ENCODE data around the gene SVOPL.
"Not testable (repeated sequence)": the region's sequence is repeated elsewhere in the genome, so short reads cannot be mapped to it uniquely, and the experiment has no call there.

The SVOPL gene

DNA sequence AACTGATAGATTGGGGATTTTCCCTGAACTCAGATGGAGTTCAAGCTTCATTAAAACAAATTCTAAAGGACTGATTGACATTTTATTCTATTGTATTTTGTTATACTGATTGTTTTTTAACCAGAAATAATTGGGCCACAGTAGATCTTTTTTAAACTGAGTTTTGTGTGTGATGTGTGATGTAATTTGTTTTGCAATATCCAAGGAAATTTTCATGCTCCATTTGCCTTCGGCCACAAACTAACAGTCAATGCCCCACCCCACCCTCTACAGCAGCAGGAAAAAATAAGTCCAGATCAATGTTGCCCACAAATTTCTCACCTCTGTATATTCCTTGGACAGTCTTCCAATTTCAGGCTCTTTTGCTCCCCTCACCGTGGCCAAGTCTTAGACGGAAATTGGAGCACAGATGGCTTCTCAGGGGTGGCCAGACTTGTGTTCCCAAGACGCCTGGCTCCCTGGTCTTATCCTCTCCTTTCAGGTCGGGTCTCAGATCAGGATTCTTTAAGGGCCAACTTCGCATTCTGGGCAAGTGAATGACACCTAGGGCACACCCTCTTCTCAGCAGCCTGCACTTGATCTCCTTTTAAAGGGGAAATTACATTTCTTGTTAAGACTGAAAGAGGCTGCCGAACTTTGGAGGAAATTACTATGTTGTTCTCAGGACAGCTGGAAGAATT lies at the start of gene SVOPL:
Gene SVOPL, minus strand, starts transcription at position 506 of the 680 bp plus-strand sequence. CDS start 22,317 bp downstream, outside the sequence.
- no peak for DNase-seq (ENCODE audit: low read depth)

GRCh38 chr7:138750473-138750872 lies 49.3 kb upstream of the SVOPL start:
- no peak for DNase-seq (ENCODE audit: low read depth)

- no peak for DNase-seq (ENCODE audit: low read depth)
Measured at GRCh38 chr7:138749960-138750359, 48.8 kb upstream of the SVOPL start.

DNA sequence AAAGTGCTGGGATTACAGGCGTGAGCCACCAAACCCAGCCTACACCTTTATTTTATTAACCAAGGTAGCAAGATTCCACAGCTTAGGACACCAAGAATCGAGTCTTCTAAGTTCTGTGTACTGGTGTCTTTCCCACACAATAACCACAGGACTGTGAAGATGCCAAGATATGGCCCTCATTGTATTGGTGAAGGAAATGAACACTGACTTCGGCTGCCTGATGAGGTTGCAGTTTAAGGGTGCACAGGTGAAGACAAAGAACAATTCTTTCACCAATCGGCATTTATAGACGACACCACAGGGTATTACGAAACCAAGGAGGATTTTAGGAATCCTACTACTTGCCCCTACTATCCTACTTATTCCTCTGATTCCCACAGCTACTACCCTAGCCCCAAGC lies 47.5 kb upstream of the SVOPL start:
- DNase-seq (ENCODE audit: low read depth), result no peak

DNA sequence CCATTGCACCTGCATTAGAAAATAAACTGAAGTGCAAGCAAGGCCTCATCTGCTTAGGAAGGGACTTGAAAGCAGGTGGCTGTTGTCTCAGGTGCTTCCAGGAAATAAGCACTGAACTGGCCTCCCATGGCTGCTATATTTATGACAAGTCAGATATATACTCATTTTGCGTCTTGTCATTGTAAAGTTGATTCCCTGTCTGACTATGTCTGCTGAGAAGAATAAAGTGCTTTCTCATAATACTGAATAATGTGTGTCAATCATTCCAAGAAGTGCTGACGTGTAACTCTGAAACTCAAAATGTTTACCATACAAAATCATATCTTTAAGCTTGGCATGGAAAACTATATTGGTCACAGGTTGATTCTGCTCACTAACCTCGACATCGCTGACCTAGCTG lies 44.9 kb upstream of the SVOPL start:
- no peak for DNase-seq (ENCODE audit: low read depth)

DNA sequence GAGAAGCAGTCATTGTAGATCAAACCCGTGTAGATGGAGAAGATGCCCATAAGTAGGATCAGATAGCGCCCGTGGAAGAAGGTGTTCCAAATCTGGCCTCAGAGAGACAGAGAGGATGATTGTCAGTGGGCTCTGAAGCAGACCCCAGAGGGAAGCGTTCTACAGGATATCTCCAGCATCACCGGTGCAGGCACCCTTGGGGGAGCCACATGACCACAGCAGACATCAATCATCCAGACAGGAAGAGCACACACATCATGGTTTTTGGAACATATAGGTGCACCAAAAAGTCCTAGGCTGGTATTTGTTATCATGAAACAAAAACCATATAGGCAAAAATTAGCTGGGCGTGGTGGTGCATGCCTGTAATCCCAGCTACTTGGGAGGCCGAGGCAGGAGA lies 44.0 kb upstream of the SVOPL start:
- no peak for DNase-seq (ENCODE audit: low read depth)

DNA sequence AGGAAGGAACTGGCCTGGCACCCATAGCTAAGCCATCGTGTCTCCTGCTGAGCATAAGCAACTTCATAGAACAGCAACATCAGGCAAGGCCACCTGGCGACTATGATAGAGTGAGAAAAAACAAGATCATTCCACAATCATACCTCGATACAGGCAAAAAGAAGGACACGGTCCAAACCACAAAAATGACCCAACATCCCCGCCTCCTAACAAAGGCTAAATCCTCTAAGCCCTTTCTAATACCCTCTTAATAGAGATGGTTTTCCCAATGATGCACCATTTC lies 40.2 kb upstream of the SVOPL start:
- no peak for DNase-seq (ENCODE audit: low read depth)

DNA sequence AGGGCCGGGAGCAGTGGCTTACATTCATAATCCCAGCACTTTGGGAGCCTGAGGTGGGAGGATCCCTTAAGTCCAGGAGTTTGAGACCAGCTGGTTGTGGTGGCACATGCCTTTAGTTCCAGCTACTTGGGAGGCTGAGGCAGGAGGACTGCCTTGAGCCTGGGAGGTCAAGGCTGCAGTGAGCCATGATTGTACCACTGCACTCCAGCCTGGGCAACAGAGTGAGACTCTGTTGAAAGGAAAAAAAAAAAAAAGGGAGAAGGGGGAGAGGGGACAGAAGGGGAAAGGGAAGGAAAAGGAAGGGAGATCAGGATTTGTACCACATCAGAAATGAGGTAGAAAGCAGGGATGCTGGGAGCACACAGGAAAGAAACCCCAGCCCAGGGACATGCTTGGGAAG lies 38.7 kb upstream of the SVOPL start:
- no peak for DNase-seq (ENCODE audit: low read depth)

DNA sequence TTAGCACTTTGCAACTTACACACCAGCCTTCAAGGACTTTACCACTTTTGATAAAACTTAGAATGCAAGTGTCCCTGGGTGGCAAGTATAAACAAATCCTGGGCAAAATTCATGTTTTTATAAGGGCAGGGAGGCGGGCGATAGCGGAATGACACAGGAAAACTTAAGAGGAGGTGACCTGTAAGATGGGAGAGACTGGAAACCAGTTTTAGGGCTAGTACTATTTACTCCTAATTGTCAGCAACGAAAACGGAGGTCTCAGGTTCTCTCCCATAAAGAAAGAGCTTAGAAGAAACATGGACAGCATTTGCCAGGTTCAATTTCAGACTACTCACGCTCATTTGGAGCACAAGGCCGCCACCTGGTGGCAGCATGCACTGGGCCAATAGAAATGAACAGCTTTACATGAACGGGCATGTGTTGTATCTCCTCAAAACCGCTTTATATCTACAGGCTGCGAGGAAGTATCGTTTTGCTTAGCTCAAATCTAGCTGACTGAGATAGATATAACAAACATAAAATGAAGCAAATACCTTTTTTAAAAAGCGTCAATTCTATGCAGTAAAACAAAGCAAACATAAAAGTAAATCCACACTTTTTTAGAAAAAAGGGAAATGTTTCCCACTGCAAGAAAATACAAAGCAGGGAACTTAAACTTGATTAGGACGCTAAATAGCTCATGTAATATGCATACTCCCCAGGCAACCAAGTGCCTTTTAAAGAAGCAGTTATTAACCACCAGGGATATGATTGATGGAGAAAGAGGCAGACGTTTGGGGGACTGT lies 37.6 kb upstream of the SVOPL start:
- peak; percentile 75 for DNase-seq (ENCODE audit: low read depth)

- no peak for DNase-seq (ENCODE audit: low read depth)
Measured at GRCh38 chr7:138738114-138738513, 37.0 kb upstream of the SVOPL start.

DNA sequence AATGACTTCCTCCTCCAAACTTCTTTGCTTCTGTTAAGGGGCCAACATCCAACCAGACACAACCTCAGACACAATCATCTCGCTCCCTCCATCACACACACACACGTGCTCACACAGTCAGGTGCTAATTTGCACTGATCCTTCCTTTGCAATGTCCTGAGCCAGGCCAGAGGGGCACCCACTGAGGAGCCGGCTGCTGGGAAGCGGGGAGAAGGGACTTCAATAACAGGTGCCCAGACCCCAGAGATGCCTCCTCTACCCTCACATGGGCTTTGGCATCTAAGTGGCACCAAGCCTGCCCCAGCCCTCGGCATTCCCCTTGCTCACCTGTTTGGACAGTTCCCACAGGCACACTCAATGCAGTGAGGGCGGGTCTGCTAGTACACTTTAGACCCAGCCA lies 34.2 kb upstream of the SVOPL start:
- no peak for DNase-seq (ENCODE audit: low read depth)

GRCh38 chr7:138731733-138732132 lies 30.6 kb upstream of the SVOPL start:
- not testable (repeated sequence) for DNase-seq (ENCODE audit: low read depth)

DNA sequence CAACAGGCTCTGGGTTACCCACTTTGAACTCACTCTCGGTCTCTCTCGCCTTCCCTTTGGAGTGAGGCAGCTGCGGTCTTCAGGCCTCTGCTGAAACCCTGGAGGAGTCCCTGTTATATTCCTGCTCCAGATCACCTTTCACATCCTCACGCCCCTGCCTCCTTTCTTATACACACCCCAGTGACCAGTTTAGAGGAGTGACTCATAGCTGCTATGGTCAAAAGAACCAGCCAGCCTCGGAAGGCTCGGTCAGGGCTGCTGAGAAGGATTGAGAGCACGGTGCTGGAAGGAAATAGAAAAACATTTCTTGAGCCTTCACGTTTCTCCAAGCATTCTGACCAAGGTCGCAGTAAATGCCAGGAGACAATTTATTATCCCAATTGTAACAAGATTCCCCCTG lies 28.3 kb upstream of the SVOPL start:
- no peak for DNase-seq (ENCODE audit: low read depth)

DNA sequence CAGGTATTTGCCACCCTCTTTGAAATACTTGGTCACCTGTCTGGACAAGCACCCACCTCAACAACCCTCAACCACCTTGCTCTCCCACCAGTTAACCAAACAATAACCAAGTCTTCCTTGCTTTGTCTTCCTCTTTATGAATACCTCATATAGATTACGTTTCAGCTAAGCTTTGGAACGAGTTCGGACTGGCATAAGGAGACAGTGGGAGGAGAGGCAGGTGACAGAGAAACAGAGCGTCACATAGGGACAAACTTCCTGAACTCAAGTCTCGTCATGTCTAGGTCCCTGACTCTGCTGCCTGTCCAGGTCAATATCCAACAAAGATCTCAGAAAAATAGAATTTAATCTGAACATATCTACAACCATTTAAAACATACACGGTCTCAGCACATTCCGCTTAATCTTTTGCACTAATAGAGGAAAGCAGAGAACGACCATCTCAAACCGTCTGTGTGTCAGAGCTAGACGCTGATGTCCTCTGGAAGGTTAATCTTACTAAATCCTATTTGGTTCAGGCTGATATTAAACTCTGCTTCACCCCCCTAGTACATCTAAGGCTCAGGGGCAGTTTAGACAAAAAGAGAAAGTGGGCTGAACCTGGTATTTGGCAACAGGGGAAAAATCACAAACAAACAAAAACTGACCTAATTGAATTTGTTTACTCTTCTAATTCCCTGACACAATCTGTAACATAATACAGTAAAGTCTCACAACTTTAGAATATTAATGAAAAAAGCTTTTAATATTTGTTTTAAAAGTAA lies 26.4 kb upstream of the SVOPL start:
- DNase-seq (ENCODE audit: low read depth), result no peak

GRCh38 chr7:138726288-138726687 lies 25.1 kb upstream of the SVOPL start:
- no peak for DNase-seq (ENCODE audit: low read depth)

- DNase-seq (ENCODE audit: low read depth), result no peak
Measured at GRCh38 chr7:138720286-138720685, 19.1 kb upstream of the SVOPL start.

DNA sequence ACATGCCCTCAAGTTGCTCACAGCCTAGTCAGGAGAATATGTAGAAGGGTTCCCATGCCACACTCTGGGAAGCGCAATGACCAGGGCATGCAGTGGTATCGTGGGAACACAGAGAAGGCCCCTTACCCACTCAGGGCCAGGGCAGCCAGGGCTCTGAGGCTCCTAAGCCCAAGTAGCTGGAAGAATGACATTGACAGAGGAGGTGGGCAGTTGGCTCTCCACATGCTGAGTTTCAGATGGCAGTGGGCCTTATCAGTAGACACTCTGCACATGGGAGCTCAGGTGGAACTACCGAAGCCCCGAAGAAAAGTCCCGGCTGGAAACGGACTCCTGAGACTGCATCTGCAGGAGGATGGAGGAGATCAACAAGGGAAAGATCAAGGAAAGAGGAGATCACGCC lies 15.7 kb upstream of the SVOPL start:
- DNase-seq (ENCODE audit: low read depth), result no peak

DNA sequence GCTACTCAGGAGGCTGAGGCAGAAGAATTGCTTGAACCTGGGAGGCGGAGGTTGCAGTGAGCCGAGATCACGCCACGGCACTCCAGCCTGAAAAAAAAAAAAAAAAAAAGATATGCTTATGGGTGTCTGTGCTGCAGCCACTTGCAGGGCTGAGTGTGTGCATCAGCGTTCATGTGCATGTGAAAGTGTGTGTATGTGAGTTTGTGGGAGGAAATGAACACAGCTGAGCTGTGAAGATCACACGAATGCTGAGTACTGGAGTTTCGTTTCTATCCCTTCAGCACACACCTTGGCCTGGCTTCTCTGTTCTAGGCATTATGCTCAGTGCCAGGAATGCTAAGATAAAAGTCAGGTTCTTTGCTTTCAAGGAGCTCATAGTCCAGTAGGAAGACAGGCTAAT lies 12.0 kb upstream of the SVOPL start:
- no peak for DNase-seq (ENCODE audit: low read depth)

- no peak for DNase-seq (ENCODE audit: low read depth)
Measured at GRCh38 chr7:138712652-138713051, 11.5 kb upstream of the SVOPL start.

DNA sequence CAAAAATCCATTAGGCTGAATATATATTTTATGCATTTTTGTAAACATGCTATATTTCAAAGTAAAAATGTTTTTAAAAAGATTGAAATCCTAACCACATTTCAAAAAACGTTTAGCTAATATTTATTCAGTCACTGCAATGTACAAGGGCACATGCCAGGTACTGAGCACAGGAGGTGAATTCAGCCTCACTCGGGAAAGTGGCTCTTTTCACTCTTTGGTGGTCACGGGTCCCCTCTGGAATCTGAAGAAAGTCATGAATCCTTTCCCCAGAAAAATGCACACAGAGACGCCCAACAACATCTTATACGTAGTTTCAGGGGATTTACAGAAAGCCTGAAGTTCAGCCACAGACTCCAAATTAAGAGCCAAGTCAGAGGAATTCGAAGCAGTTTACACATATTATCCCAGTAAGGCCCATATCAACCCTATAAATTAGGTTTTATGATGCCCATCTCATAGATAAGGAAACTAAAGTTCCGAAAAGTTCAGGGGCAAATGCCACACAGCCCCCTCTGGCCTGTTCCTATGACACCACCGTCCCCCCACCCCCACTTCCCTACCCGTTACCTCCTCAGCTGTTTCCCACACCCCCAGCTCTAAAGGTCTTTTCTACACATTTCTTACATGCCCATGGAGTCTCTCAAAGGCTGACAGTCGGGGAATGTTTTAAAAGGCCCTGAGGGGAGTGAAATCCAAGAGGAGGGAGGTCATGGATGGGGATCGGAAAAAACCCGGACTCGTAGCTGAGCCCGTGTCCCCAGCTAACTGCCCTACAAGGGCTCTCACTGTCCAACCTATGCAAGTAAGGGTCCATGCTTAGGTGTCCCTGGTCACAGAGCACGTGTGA lies 9.6 kb upstream of the SVOPL start:
- no peak for DNase-seq (ENCODE audit: low read depth)

DNA sequence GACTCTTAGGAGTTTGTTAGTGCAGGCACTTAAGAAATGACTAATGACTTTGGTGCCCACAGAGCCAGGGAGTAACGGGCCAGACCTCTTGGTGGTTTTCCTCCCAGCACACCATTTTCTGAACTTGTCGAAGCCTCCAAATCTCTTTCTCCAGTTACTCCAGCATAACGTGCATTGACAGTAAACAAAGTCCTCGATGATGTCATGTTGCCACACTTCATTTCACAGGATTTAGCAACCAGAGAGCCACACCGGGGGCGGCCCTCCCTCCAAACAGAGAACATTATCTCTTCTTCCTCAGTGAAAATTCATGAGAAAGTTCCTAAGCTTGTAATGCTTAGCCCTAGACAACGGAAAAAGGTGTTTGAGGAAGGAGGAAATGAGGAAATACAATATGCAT lies 4.0 kb upstream of the SVOPL start:
- DNase-seq (ENCODE audit: low read depth), result no peak

DNA sequence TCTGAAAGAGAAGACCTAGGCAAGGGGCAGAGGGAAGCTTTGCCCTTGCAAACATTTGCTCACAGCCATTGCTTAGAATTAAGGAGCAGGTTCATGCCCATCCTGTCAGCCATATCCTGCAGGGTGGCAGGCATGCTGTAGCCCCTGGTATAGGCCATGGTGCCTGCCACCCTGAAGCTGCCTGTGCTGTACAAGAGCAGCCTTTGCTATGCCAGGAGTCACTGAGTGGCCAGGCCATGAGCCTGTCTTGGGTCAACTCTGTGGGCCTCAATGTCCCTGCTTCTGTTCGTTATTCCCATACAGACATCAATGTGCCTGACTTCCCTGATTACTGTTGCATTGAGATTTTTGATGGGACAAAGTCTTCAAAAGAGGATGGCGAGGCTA lies 368 bp upstream of the SVOPL start:
- DNase-seq (ENCODE audit: low read depth), result no peak

Data from ELR (cell line).